GM12891 (cell line): ENCODE measurements around the gene NT5M.
"Not testable (repeated sequence)": the region's sequence is repeated elsewhere in the genome, so short reads cannot be mapped to it uniquely, and the experiment has no call there.

ENCODE experiments used
- DNase-seq: peaks from one replicate; pipeline ENCODE4 v3.0.0; 2011; ENCODE audit warnings: low spot score; ENCODE audit not compliant: insufficient read length
- FAIRE-seq: peaks from 2 replicates; lab custom pipeline; 2011; peaks lifted over from hg19 to GRCh38; lab: Jason Lieb, UNC
- PAX5 ChIP-seq: IDR thresholded peaks from 2 replicates; pipeline ENCODE4 v1.6.1; 2011; ENCODE audit warnings: low read length, moderate library complexity, mild to moderate bottlenecking; ENCODE audit not compliant: insufficient read depth, severe bottlenecking
- POLR2A ChIP-seq: IDR thresholded peaks from 2 replicates; pipeline ENCODE4 v1.6.1; 2011; ENCODE audit warnings: low read depth, low read length, control low read depth
- POLR2AphosphoS5 ChIP-seq: IDR thresholded peaks from 2 replicates; pipeline ENCODE4 v1.6.1; 2011; ENCODE audit warnings: low read depth, low read length, control low read depth
- POU2F2 ChIP-seq: IDR thresholded peaks from 2 replicates; pipeline ENCODE4 v1.6.1; 2011; ENCODE audit warnings: low read depth, mild to moderate bottlenecking, control low read depth, low read length, moderate library complexity
- SPI1 ChIP-seq: IDR thresholded peaks from 2 replicates; pipeline ENCODE4 v1.6.1; 2011; ENCODE audit warnings: low read depth, low read length, control low read depth
- TAF1 ChIP-seq: IDR thresholded peaks from 2 replicates; pipeline ENCODE4 v1.6.1; 2011; ENCODE audit warnings: low read depth, low read length, control low read depth

The NT5M gene

GRCh38 chr17:17300624-17301568, 2.3 kb upstream of the NT5M start:
- TF ChIP-seq TAF1 = no peak
- no peak for TF ChIP-seq PAX5
- no peak for TF ChIP-seq POLR2A
- FAIRE-seq (peak; percentile 90), DNase-seq (no peak)

GRCh38 chr17:17301659-17302058, 1.5 kb upstream of the NT5M start:
- FAIRE-seq, DNase-seq: not testable (repeated sequence)

- FAIRE-seq (no peak), DNase-seq (no peak)
- TF ChIP-seq POU2F2 = no peak
- no peak for TF ChIP-seq SPI1
- TF ChIP-seq POLR2AphosphoS5 = no peak
- TF ChIP-seq TAF1 = no peak
- no peak for TF ChIP-seq POLR2A
- TF ChIP-seq PAX5 = no peak
Observed at GRCh38 chr17:17303847-17304490, 796 bp downstream of the NT5M start.

GRCh38 chr17:17304521-17304985, 1.4 kb downstream of the NT5M start:
- TF ChIP-seq TAF1 (no peak), POU2F2 (no peak), SPI1 (no peak), POLR2A (no peak), PAX5 (no peak), POLR2AphosphoS5 (no peak)
- DNase-seq = no peak
- FAIRE-seq = no peak

GRCh38 chr17:17305281-17305801, 2.2 kb downstream of the NT5M start:
- peak; percentile 73 for DNase-seq
- peak; percentile 98 for FAIRE-seq
- TF ChIP-seq SPI1 (peak; percentile 58), POU2F2 (no peak), POLR2AphosphoS5 (0 out of 2 replicates have a peak, but pooled peaks have one; percentile 26), TAF1 (0 out of 2 replicates have a peak, but pooled peaks have one; percentile 13)

- no peak for DNase-seq
Observed at GRCh38 chr17:17309356-17309755, 6.2 kb downstream of the NT5M start.

GRCh38 chr17:17313350-17313991, 10.3 kb downstream of the NT5M start:
- FAIRE-seq = peak; percentile 97
- peak; percentile 81 for DNase-seq
- TF ChIP-seq SPI1 (no peak), POLR2AphosphoS5 (no peak), POU2F2 (no peak), PAX5 (no peak), TAF1 (no peak), POLR2A (no peak)

More at GRCh38 chr17:17309356-17309755, 6.2 kb downstream of the NT5M start:
- no peak for TF ChIP-seq SPI1
- TF ChIP-seq TAF1 = no peak
- TF ChIP-seq PAX5 = no peak
- no peak for TF ChIP-seq POLR2A
- no peak for TF ChIP-seq POLR2AphosphoS5
- TF ChIP-seq POU2F2 = no peak
- FAIRE-seq = no peak

GRCh38 chr17:17314501-17315071, 11.4 kb downstream of the NT5M start:
- FAIRE-seq (no peak), DNase-seq (no peak)
- no peak for TF ChIP-seq POU2F2
- TF ChIP-seq SPI1 = no peak
- no peak for TF ChIP-seq POLR2AphosphoS5
- TF ChIP-seq POLR2A = no peak
- no peak for TF ChIP-seq TAF1
- no peak for TF ChIP-seq PAX5

GRCh38 chr17:17315142-17315821, 12.1 kb downstream of the NT5M start:
- DNase-seq = no peak
- TF ChIP-seq SPI1 (no peak), POU2F2 (no peak), POLR2AphosphoS5 (no peak), PAX5 (no peak), POLR2A (no peak), TAF1 (no peak)
- FAIRE-seq = no peak
